Panc1 (cell line): Measurements from ENCODE around the gene RETNLB.

Experiments used
- POLR2AphosphoS5 ChIP-seq: IDR thresholded peaks from 2 replicates; pipeline ENCODE4 v1.6.1; 2012; ENCODE audit warnings: mild to moderate bottlenecking, low read depth, low read length, moderate library complexity
- REST ChIP-seq, 2 experiments: IDR thresholded peaks; 2 replicates each; pipeline ENCODE4 v1.6.1; 2011 to 2012; ENCODE audit warnings: low read depth in 2 of 2, control low read depth in 1 of 2, low read length in 1 of 2, mild to moderate bottlenecking in 1 of 2, moderate library complexity in 1 of 2; ENCODE audit not compliant: insufficient read depth in 1 of 2
- SIN3A ChIP-seq: IDR thresholded peaks from 2 replicates; pipeline ENCODE4 v1.6.1; 2012; ENCODE audit warnings: low read depth, mild to moderate bottlenecking, low read length, moderate library complexity, borderline replicate concordance; ENCODE audit not compliant: insufficient read depth
- TCF7L2 ChIP-seq: IDR thresholded peaks from 2 replicates; pipeline ENCODE4 v1.6.1; 2011; ENCODE audit warnings: mild to moderate bottlenecking, low read depth, low read length, inconsistent platforms
- TF ChIP-seq, protein P1 (sequence below): fragments of 450-650 bp; IDR thresholded peaks from 2 replicates; pipeline ENCODE4 v1.5.1; 2017; ENCODE audit warnings: mild to moderate bottlenecking

DNA sequence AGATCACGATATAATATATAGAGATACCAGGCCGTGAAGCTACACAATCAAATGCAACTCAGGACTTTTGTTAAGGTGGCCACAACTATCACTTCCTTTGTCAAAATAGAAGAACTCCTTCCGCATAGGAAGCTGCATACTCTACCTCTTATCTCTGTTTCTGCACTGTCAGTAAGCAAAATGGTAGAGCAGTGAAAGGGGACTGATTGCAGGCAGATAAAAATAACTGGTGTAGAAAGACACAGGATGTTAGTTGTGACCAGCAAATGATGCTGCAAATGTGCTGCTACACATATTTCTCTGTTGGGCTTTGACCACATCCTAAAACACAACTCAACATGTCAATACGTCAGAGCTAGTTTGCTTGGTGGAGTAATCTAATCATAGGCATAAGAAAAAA, 49.1 kb upstream of the RETNLB start:
- TF ChIP-seq, protein P1, sequence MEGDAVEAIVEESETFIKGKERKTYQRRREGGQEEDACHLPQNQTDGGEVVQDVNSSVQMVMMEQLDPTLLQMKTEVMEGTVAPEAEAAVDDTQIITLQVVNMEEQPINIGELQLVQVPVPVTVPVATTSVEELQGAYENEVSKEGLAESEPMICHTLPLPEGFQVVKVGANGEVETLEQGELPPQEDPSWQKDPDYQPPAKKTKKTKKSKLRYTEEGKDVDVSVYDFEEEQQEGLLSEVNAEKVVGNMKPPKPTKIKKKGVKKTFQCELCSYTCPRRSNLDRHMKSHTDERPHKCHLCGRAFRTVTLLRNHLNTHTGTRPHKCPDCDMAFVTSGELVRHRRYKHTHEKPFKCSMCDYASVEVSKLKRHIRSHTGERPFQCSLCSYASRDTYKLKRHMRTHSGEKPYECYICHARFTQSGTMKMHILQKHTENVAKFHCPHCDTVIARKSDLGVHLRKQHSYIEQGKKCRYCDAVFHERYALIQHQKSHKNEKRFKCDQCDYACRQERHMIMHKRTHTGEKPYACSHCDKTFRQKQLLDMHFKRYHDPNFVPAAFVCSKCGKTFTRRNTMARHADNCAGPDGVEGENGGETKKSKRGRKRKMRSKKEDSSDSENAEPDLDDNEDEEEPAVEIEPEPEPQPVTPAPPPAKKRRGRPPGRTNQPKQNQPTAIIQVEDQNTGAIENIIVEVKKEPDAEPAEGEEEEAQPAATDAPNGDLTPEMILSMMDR: no peak
- no peak for TF ChIP-seq POLR2AphosphoS5
- TF ChIP-seq TCF7L2: no peak
- no peak for TF ChIP-seq REST (IDR thresholded peaks at IDR 0.05; ENCODE audit: insufficient read depth in 1 of 2, low read depth in 2 of 2, low read length in 1 of 2)
- TF ChIP-seq SIN3A: no peak
